Suppressor macrophage (primary cell): ENCODE results near the gene SLC7A6OS.
"Not testable (repeated sequence)": the region's sequence is repeated elsewhere in the genome, so short reads cannot be mapped to it uniquely, and the experiment has no call there.

Source experiments
- DNase-seq, 4 experiments: peaks; one replicate each; pipeline ENCODE4 v3.0.0-alpha.2; 2020 to 2022

Gene SLC7A6OS

GRCh38 chr16:68298312-68298711, 12.4 kb downstream of the SLC7A6OS start:
- DNase-seq, result no peak

DNA sequence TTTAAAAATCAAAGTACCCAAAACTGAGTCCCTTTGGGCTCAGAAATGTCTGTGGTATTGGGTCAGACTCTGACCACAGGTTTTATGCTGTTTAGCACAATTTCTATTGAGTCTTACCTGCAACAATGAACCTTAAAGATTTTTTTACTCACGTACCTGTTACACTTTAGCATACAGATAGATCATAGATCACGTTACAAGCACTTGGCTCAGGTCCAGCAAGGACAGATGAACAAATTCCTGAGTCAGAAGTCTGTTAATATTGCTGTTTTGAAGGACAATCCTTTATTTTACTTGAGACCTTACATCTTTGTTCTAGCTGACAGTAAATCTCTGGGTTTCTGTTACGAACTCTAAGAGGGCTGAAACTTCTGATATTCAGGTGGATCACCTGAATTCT, 12.8 kb downstream of the SLC7A6OS start:
- no peak for DNase-seq

GRCh38 chr16:68296693-68297092, 14.1 kb downstream of the SLC7A6OS start:
- DNase-seq, result peak; percentile 45 to 74 (median 68)

DNA sequence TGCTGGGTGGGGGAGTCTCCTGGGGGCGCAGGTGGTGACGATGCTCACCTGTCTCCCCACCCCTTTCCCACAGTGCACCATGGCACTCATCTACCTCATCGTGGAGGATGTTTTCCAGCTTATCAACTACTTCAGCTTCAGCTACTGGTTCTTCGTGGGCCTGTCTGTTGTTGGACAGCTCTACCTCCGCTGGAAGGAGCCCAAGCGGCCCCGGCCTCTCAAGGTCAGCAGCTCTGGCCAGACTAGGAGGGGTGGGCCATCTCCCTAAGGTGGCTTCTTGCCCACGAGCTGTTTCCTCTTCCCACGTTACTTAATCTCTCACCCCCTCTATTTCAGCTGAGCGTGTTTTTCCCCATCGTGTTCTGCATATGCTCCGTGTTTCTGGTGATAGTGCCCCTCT, 14.5 kb downstream of the SLC7A6OS start:
- no peak for DNase-seq

DNA sequence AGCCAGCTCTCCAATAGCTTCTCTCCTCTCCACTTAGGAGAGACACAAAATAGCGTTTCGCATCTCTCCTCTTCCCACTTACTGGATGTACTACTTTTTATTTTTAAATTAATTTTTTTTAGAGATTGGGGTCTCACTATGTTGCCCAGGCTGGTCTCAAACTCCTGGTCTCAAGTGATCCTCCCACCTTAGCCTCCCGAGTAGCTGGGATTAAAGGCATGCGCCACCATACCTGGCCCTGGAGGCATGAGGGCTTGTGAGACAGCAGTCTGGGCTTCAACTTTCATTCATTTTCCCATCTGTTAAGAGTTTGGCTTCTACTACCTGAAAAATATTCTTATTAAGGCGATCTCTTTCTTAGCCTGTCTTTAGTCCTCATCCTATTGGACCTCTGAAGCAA, 18.3 kb downstream of the SLC7A6OS start:
- DNase-seq, result no peak

DNA sequence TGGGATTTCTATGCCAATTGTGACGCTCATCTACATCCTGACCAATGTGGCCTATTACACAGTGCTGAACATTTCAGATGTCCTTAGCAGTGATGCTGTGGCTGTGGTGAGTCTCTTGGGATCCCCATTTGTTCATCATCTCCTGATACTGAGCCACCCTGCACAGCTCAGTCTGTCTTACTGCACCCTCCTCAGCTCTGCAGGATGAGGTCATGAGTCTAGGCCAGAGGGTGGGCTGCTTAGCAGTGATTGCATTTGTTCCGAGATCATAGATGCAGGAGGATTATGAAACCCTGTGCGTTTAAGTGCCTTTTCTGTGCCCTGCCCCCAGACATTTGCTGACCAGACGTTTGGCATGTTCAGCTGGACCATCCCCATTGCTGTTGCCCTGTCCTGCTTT, 19.5 kb downstream of the SLC7A6OS start:
- peak in 1 of 4 experiments; percentile 27 for DNase-seq

GRCh38 chr16:68290450-68290849, 20.3 kb downstream of the SLC7A6OS start:
- no peak for DNase-seq

DNA sequence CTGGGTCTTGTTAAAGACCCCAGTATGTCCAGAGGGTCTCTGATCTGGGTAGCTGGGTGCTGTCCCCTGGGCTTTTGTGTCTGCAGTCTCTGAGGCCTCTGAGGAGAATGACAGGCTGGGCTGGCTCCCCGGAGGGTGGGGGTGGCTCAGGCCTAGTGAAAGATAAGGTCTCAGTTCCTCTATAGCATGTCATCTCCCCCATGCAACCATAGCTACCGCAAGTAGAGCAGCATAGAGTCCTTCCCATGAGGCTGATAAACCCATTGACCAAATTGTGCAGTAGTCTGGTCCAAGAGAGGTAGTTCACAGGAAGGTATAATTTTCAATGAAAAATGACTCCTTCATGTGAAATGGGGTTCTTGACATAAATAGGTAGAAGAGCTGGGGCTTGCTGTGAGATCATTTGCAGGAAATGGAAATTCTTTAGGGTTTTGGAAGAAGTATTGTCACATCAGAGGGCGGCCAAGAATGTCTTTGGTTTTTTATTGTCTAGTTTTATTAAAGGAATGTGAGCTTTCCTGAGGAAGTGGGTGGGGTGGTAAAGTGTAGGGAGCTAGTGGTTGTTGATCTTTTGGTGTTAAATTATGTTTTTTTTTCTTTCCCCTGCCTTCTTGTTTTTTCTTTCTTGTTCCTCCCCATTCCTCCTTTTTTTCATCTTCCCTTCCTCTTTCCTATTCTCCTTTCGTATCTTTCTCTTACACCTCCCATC, 21.0 kb downstream of the SLC7A6OS start:
- DNase-seq, result peak in 3 of 4 experiments; percentile 38 to 48 (median 45)

DNA sequence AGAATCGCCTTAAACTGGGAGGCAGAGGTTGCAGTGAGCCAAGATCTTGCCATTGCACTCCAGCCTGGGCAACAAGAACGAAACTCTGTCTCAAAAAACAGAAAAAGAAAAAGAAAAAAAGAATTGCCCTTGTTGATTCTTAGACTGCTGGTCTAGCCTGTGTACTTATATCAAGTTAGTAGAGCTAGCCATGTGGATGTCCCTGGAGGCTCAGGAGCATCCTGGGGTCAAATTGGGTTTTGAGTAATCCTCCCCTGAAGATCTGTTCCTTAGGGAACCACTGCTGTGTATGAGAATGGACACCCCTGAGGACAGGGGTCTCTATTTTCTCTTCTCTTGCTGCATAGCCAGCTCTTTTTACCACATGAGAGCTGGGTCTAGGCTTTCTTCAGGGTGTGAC, 21.5 kb downstream of the SLC7A6OS start:
- no peak for DNase-seq

- DNase-seq, result not testable (repeated sequence)
These were observed 21.9 kb downstream of the SLC7A6OS start for GRCh38 chr16:68288796-68289195.

DNA sequence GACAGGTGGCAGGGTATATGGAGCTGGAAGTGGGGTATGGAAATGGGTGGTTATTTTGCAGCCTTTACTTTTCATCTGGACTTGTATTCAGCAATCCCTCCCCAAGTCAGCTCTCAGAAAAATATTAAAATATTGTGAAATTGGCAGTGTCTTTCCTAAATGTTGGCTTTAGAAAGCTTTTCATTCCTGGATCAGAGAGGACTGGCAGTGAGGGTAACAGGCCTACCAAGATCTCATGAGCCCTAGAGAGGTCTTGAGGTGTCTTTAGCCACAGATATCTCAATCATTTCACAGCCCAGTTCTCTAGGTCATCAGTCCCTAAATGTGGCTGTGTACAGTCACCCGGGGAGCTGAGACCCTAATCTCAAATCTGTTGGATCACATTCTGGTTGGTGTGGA, 22.5 kb downstream of the SLC7A6OS start:
- DNase-seq, result no peak

GRCh38 chr16:68287276-68288251, 23.2 kb downstream of the SLC7A6OS start:
- peak; percentile 28 to 55 (median 40) for DNase-seq

DNA sequence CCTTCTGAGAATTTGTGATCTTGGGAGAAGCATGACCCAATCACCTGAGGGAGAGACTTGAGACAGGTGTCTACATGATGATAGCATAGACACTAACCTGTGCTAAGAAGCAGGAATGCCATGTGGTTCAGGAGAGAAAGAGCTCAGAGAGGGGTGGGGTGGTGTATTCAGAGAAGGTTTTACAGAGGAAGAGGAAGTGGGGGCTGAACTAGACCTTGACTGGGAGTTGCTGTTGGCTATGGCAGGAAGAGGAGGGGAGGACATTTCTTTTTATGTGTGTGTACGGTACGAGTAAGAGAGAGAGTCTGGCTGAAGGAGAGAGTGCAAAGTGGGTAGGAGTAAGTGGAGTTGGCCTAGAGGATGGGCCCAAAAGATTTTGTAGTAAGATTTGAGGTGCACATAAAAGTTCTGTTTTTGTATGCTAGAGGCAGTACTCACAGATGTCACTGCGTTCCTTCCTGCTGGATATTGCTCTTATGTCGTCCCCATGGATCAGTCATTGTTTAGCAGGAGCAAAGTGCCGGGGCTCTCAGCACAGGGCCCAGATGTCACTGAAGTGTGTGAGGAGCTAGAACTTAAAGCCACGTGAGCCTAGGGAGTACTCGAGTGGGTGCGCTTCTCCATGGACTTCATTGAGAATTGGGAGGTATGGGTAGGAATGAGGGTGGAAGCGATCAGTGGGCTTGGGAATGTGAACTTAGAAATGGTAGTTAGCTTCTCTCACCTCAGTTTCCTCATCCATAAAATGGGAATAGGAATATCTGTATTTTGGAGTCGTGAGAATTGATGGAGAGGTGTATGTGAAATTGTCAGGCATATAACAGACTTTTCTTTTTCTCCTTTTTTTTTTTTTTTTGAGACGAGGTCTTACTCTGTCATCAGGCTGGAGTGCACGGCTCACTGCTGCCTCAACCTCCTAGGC, 24.3 kb downstream of the SLC7A6OS start:
- DNase-seq, result peak; percentile 31 to 56 (median 54)

- no peak for DNase-seq
These were observed 25.1 kb downstream of the SLC7A6OS start for GRCh38 chr16:68285683-68286082.

- peak in 3 of 4 experiments; percentile 51 to 64 (median 61) for DNase-seq
These were observed 25.9 kb downstream of the SLC7A6OS start for GRCh38 chr16:68284847-68285246.

- no peak for DNase-seq
These were observed 26.7 kb downstream of the SLC7A6OS start for GRCh38 chr16:68283801-68284598.

- DNase-seq, result peak in 2 of 4 experiments; percentile 30 to 44
These were observed 27.4 kb downstream of the SLC7A6OS start for GRCh38 chr16:68283346-68283745.

DNA sequence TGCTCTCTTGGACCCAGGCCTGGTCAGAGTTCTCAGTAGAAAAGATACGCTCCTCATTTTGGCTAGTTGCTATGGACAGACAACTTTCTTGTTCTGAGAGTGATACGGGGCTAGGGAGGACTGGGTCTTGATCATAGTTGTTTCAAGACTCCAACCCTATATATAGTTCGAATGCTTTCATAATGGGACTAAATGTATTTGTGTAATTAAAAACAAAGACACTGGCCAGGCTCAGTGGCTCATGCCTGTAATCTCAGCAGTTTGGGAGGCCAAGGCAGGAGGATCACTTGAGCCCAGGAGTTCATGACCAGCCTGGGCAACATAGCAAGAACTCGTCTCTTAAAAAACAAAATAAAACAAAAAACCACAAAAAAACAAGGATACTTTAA, 28.7 kb downstream of the SLC7A6OS start:
- no peak for DNase-seq

DNA sequence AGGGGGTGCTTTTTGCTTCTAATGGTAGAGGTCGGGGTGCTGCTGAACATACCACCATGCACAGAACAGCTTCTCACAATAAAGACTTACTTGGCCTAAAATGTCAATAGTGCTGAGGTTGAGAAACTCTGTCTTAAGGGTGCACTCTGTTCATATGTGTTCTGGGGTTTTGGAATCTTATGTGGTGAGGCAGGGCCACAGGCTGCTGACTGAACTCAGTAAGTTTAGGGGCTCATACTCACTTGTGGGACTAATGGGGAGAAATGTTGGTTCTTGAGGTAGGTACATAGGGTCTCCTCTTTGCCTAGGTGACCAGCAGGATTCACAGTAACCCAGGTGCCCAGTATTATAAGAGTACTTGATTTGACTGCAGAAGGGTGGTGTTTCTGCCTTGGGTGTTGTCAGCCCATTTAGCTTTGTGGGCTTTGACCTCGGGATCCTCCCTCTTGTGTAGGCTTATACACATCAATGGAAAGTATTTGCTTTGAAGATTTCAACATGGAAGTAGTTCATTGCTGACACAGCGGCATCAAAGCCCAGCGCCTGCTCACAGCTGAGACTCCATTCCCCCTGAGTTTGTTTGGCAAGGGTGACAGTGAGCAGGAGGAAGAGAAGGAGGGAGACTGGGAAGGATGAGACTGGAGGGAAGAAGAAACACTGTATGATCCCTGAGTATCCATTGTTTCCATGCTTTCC, 29.2 kb downstream of the SLC7A6OS start:
- no peak for DNase-seq

DNA sequence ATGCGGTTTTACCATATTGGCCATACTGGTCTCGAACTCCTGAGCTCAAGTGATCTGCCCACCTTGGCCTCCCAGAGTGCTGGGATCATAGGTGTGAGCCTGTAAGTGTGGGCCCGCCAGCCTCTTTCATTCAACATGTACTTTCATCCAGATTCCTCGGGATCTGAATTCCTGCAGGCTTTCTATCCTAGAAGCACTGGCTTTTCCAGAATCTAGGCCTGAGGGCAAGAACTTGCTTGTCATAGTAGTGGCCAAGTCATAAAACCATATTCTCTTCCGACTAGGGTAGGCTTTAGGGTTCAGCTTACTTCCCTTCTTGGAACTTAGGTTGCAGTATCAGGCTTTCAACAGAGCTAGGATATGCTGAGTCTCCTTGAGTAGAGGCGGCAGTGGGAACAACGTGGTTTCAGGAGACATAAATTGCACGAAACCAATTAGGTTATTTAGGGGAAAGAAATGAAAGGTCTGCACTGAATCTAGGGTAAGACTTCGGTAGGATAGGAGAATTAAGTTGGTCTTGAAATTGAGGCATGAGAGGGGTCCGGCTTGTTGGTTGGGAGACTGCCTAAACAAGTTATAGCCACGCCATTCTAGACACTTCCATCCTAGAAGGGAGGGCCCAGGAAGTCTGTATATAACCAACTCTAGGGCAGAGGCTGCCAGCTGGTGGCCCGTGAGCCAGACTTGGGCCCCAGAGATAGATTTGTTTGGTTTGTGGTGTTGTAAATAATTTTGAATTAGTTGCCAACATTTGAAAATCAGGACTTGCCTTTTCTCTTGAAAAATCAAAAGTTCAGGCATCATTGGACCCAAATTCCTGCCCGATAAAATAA, 30.8 kb downstream of the SLC7A6OS start:
- peak in 2 of 4 experiments; percentile 43 to 45 for DNase-seq
